GM19035 (cell line): ENCODE data around the gene ISL2.

ENCODE experiments used
- ATAC-seq: cut with Tn5 transposase; IDR thresholded peaks from one replicate; pipeline ENCODE4 v1.9.1; 2021; ENCODE audit not compliant: unreplicated experiment

The ISL2 gene

GRCh38 chr15:76341366-76342057 lies 4.9 kb downstream of the ISL2 start:
- ATAC-seq: no peak

GRCh38 chr15:76342058-76342381 lies 5.4 kb downstream of the ISL2 start:
- ATAC-seq: no peak

- no peak for ATAC-seq
Observed at GRCh38 chr15:76342382-76343201, 6.0 kb downstream of the ISL2 start.

- no peak for ATAC-seq
Observed at GRCh38 chr15:76343313-76343996, 6.9 kb downstream of the ISL2 start.

GRCh38 chr15:76344893-76345582 lies 8.5 kb downstream of the ISL2 start:
- no peak for ATAC-seq

- no peak for ATAC-seq
Observed at GRCh38 chr15:76345583-76345879, 9.0 kb downstream of the ISL2 start.

GRCh38 chr15:76345880-76346668 lies 9.5 kb downstream of the ISL2 start:
- ATAC-seq: no peak

GRCh38 chr15:76346669-76347481 lies 10.3 kb downstream of the ISL2 start:
- ATAC-seq: no peak

GRCh38 chr15:76347482-76348055 lies 11.0 kb downstream of the ISL2 start:
- ATAC-seq: no peak

- ATAC-seq: no peak
Observed at GRCh38 chr15:76349301-76350070, 12.9 kb downstream of the ISL2 start.

- ATAC-seq: no peak
Observed at GRCh38 chr15:76353023-76353577, 16.5 kb downstream of the ISL2 start.

- ATAC-seq: no peak
Observed at GRCh38 chr15:76353903-76354302, 17.3 kb downstream of the ISL2 start.

- ATAC-seq: no peak
Observed at GRCh38 chr15:76354823-76355440, 18.4 kb downstream of the ISL2 start.

- no peak for ATAC-seq
Observed at GRCh38 chr15:76358453-76358852, 21.9 kb downstream of the ISL2 start.

- ATAC-seq: no peak
Observed at GRCh38 chr15:76359152-76359551, 22.6 kb downstream of the ISL2 start.

- ATAC-seq: no peak
Observed at GRCh38 chr15:76360416-76360815, 23.8 kb downstream of the ISL2 start.

- no peak for ATAC-seq
Observed at GRCh38 chr15:76363251-76363650, 26.7 kb downstream of the ISL2 start.

- ATAC-seq: no peak
Observed at GRCh38 chr15:76366714-76367113, 30.1 kb downstream of the ISL2 start.
